ENCODE data around the gene PDPK1.

- TF ChIP-seq POLR2AphosphoS5 (IDR thresholded peaks at IDR 0.05): no peak
- TF ChIP-seq, protein P1, sequence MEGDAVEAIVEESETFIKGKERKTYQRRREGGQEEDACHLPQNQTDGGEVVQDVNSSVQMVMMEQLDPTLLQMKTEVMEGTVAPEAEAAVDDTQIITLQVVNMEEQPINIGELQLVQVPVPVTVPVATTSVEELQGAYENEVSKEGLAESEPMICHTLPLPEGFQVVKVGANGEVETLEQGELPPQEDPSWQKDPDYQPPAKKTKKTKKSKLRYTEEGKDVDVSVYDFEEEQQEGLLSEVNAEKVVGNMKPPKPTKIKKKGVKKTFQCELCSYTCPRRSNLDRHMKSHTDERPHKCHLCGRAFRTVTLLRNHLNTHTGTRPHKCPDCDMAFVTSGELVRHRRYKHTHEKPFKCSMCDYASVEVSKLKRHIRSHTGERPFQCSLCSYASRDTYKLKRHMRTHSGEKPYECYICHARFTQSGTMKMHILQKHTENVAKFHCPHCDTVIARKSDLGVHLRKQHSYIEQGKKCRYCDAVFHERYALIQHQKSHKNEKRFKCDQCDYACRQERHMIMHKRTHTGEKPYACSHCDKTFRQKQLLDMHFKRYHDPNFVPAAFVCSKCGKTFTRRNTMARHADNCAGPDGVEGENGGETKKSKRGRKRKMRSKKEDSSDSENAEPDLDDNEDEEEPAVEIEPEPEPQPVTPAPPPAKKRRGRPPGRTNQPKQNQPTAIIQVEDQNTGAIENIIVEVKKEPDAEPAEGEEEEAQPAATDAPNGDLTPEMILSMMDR (IDR thresholded peaks at IDR 0.05): no peak
Observed at GRCh38 chr16:2524339-2524938, 13.4 kb upstream of the PDPK1 start.

All from esophagus muscularis mucosa (tissue), 3 donors.